Smooth muscle cell of the brain vasculature (primary cell): Measurements from ENCODE around the gene ASAP3.
"Not testable (repeated sequence)": the region's sequence is repeated elsewhere in the genome, so short reads cannot be mapped to it uniquely, and the experiment has no call there.

Source experiments
- DNase-seq: peaks from one replicate; pipeline ENCODE4 v3.0.0-alpha.2; 2012; ENCODE audit warnings: low read depth, low spot score

ASAP3 gene

DNA sequence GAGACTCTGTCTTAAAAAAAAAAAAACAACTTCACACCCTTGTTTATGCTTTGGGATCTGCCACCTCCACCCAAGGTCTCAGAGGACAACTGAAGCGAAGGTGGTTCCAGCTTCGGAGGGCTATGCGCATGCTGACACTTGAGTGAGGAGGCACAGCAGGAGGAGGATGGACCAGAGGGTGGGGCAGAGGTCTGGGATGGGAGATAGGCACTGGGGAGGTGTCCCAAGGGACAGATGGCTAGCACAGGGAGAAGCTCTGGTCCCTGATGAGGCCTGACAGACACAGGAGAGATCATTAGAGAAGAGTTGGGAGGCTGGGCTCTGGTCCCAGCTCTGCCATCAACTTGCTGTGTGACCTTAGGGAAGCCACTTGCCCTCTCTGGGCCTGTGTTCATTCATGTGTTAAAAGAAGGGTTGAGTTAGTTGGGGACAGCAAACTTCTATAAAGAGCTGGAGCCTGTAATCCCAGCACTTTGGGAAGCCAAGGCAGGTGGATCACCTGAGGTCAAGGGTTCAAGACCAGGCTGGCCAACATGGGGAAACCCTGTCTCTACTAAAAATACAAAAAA lies 30.2 kb upstream of the ASAP3 start:
- DNase-seq, result no peak

DNA sequence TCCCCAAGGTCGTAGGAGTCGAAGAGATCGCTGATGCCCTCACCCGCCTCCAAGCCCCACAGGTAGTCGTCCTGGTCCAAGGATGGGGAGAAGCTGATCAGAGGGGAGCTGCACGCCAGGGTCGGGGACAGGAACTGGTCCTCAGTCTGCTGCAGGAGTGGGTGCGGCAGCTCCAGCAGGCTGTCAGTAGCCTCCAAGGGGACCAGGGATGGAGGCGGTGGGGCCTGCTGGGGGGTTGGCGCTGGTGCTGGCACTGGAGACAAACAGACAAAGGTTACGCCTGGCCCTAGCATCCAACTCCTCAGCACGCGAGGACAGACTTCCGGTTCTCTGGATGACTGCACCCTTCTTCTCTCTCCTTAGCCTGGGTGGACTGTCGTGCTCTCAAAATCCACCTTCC lies 25.9 kb upstream of the ASAP3 start:
- no peak for DNase-seq

DNA sequence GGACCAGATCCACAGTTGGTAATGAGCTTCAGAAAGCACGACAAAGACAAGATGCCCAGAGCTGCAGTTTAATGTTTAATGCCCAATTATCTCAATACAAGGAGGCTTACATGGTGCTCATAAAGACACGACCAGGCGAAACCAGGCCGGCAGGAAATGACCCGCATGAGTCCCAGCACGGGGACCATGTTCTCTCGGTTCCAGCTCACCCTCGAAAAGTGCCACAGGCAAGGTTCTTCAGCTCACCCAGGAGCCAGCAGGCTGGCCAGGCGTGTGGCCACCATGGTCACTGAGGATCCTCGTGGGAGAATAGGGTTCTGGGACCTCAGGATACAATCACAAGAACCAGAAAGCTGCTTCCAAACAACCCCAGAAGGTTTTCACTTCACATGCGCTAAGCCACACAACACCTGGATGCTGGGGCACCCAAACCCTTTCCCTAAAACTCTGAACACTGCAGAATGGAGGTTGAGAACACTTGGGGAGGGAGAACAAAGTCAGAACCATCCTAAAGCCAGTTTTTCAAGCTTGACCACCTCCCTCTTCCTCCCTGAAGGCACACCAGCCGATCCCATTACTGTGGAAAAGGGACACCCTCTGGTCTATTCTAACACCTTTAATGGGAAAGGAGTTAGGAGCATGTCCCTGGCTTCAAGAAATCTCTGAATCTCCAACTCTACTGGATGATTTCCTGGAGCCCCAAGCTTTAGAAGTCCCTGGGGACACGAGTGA lies 22.6 kb upstream of the ASAP3 start:
- DNase-seq, result no peak

DNA sequence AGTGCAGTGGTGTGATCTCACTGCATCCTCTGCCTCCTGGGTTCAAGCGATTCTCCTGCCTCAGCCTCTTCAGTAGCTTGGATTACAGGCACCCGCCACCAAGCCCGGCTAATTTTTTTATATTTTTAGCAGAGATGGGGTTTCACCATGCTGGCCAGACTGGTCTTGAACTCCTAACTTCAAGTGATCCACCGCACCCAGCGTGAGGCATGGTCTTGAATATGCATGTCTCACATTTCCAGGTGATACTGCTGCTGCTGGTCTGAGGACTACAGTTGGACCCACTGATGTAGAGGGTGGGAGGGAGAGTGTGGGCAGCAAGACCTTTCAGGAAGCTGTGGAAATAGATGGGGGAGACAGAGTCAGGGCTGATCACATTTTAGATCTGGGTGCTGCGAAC lies 21.9 kb upstream of the ASAP3 start:
- no peak for DNase-seq

DNA sequence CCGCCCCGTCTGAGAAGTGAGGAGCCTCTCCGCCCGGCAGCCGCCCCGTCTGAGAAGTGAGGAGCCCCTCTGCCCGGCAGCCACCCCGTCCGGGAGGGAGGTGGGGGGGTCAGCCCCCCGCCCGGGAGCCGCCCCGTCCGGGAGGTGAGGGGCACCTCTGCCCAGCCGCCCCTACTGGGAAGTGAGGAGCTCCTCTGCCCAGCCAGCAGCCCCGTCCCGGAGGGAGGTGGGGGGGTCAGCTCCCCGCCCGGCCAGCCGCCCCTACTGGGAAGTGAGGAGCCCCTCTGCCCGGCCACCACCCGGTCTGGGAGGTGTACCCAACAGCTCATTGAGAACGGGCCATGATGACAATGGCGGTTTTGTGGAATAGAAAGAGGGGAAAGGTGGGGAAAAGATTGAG lies 20.2 kb upstream of the ASAP3 start:
- DNase-seq, result not testable (repeated sequence)

DNA sequence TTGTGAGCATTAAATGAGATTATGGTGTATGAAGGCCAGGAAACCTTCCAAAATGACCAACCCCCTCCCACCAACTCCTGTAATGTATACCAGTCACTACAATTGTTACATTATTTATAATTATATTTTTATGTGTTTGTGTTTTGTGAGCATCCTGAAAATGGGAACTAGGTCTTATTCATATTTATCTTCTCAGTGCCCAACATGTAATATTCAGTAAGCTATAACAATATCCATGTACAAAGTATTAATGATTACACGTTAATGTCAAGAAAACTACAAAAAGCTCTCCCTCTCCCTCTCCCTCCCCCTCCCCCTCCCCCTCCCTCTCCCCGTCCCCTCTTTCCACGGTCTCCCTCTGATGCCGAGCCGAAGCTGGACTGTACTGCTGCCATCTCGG lies 19.0 kb upstream of the ASAP3 start:
- no peak for DNase-seq

DNA sequence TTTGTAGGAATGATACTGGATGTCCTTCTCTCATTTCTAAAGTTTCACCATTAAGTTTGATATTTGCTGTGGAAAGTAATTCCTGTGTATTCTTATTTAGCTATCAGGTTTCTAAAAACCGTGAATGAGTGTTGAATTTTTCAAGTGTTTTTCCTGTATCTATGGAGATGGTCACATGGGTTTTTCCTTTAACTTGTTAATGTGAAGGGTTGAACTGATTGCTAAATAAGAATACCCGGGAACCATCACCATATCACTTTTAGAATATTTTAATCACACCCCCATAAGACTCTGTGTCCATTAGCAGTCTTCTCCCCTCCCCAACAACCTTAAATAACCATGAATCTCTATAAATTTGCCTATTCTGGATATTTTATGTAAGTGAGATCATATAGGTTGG lies 16.5 kb upstream of the ASAP3 start:
- DNase-seq, result no peak

DNA sequence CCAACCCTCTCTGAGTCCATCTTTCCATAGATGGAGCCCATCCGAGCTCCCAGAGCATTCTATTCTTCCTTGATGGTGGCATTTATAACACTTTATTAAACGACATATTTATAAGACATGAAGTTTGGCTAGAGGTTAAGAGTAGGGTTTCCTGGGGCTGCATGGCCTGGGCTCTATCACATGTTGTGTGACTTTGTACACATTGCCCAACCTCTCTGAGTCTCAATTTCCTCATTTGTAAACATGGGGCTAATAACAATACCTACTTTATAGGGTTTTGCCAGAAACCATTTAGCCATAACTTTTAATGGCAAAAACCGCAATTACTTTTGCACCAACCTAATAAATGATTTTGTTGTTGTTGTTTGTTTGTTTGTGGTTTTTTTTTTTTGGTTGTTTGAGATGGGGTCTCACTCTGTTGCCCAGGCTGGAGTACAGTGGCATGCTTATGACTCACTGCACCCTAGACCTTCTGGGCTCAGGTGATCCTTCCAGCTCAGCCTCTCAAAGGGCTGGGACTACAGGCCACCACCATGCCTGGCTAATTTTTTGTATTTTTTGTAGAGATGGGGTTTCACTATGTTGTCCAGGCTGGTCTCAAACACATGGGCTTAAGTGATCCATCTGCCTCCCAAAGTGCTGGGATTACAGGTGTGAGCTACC lies 13.9 kb upstream of the ASAP3 start:
- no peak for DNase-seq

DNA sequence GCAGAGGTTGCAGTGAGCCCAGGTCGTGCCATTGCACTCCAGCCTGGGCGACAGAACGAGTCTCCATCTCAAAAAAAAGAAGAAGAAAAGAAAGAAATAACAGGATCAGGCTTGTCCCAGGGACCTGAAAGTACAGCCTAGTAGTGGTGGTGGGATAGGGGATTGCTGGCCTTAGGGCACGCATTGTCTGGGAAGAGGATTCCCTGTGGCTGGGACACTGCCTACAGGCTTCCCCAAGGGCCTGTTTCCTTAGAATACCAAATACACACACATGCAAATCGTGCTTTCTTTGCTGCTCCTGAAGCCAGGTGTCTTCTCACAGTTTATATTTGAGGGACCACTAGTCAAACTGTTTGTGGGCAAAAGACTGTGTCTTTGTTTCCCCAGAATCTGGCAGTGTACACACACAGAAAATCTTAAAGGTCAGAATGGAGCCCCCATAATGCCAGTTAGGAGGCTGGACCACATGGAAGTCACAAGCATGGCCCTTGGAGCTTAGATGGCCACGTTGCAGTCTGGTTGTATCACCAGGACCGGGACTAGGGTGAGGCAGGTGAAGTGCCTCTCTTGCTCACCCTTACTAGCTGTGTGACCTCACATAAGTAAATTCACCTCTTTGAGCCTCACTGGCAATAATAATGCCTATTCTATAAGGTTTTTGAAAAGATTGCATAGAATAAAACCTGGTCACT lies 12.7 kb upstream of the ASAP3 start:
- no peak for DNase-seq

DNA sequence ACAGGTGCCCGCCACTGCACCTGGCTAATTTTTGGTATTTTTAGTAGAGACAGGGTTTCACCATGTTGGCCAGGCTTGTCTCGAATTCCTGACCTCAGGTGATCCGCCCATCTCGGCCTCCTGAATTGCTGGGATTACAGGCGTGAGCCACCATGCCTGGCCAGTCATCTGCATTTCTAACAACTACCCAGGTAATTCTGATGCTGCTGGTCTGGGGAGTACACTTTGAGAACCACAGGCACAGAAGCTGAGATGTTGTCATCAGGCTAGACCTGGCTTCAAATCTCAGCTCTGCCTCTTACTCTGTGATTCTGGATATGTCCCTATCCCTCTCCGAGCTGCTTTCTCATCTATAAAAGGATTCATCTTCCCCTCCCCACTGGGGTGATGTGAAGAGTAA lies 10.9 kb upstream of the ASAP3 start:
- not testable (repeated sequence) for DNase-seq

DNA sequence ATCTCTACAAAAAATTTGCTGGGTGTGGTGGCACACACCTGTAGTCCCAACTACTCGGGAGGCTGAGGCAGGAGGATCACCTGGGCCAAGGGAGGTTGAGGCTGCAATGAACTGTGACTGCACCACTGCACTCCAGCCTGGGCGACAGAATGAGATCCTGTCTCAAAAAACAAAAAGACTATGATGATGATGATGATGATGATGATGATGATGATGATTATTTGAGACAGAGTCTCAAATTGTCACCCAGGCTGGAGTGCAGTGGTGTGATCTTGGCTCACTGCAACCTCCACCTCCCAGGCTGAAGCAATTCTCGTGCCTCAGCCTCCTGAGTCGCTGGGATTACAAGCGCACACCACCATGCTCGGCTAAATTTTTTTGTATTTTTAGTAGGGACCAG lies 8.8 kb upstream of the ASAP3 start:
- not testable (repeated sequence) for DNase-seq

DNA sequence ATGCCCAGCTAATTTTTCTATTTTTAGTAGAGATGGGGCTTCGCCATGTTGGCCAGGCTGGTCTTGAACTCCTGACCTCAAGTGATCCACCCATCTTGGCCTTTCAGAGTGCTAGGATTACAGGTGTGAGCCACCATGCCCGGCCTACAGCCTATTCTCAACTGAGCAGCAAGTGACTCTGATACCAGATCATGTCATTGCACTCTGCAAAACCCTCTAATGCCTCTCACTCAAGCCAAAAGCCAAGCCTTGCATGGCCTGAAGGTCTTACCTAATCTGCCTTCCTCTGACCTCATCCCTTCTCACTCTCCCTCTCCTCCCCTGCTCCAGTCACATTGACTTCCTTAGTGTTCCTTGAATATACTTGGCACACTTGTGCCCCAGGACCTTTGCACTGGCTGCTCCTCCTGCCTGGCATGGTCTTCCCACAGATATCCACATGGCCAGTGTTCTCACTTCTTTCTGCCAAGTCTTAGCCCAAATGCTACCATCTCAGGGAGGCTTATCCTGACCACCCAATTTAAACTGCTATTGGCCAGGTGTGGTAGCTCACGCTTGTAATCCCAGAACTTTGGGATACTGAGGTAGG lies 8.2 kb upstream of the ASAP3 start:
- DNase-seq, result no peak

DNA sequence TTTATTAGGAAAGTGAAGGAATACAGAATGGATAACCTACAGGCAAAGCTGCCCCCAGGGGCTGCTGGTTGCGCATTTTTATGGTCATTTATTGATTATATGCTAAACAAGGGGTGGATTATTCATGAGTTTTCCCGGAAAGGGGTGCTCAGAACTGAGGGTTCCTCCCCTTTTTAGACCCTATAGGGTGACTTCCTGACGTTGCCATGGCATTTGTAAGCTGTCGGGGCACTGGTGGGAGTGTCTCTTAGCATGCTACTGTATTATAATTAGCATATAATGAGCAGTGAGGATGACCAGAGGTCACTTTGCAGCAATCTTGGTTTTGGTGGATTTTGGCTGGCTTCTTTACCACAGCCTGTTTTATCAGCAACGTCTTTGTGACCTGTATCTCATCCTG lies 5.9 kb upstream of the ASAP3 start:
- DNase-seq, result no peak

DNA sequence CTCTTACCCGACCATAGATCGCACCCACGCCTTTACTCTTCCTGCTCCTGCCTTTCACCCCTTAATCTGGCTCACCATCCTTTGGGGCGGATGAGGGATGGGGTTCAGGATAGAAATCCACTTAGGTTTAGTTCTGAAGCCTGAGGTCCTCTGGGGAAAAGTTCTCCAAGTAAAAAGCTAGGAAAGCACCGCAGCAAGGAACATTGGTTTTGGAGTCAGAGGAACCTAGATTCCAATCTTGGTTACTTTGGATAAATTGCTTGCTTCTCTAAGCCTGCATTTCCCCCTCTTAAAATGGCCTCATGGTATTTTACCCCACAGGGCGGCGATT lies 988 bp upstream of the ASAP3 start:
- DNase-seq, result no peak

DNA sequence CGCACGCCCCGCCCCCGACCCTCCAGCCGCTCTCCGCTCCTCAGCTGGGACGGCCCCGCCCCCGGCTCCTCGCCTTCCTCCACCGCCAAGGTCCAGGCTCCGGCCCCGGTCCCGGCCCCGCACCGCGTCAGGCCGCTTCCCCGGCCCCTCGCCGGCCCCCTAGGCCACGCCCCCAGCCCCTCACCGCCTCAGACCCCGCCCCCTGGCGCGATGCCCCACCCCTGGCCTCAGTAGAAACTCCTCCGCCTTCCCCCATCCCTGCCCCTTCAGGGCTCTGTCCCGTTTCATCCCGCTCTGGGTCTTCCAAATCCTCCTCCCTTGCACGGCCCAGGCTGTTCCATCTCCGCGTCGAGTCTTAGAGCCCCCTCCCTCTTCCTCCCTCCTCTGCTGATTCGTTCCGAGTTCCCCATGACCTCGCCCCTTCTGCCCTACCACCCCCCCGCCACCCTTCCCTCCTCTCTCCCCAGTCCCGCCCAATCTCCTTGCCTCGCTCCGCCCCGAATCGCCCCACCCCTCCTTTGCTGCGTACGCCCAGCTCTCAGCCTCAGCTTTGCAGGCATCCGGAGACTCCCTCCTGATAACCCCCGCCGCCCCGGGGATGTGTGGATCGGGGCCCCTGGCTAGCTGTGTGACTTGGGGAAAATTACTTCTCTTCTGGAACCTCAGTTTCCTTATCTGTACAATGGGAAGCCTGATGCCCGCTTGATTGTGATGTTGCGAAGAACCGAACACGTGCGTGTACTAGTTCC lies 448 bp upstream of the ASAP3 start:
- no peak for DNase-seq

DNA sequence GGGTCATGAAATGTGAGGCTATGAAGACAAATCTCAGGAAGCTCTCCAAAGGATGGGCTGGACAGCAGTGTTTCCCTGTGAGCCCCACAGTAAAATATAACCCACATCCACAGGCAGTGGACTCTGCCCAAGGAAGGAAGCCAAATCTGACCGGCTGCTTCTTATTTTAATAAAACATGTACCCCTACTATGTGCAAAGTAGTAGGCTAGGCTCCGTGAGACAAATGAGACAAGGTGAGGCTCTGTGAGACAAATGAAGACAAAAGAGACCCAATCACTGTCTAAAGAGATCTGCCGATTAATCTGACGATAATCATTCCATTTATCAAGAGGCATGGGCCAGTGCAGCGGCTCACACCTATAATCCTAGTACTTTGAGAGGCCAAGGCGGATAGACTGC lies 2.1 kb downstream of the ASAP3 start:
- no peak for DNase-seq

DNA sequence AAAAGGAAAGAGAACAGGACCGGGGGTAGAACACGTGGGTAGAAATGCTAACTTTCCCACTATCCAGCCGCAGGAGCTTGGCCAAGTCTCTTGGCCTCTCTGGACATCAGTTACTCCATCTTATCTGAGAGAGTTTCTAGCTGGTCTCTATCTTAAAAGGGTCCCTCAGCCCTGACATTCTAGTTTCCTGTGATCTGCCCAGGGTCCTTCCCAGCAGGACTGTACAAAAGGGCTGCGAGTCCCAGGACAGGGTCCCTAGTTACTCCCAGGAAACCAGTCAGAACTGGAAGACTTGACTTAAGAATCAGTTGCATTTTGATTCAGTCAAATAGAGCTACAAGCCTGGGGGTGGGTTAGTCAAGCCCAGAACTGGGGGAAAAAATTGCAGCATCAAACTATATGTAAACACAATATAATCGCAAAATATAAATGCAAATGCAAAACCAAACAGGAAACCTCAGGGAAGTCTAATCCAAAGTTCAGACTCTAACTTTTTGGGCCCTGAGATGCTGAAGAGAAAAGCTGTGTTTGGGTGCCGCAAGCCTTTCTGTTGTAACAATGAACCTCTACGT lies 2.9 kb downstream of the ASAP3 start:
- no peak for DNase-seq

DNA sequence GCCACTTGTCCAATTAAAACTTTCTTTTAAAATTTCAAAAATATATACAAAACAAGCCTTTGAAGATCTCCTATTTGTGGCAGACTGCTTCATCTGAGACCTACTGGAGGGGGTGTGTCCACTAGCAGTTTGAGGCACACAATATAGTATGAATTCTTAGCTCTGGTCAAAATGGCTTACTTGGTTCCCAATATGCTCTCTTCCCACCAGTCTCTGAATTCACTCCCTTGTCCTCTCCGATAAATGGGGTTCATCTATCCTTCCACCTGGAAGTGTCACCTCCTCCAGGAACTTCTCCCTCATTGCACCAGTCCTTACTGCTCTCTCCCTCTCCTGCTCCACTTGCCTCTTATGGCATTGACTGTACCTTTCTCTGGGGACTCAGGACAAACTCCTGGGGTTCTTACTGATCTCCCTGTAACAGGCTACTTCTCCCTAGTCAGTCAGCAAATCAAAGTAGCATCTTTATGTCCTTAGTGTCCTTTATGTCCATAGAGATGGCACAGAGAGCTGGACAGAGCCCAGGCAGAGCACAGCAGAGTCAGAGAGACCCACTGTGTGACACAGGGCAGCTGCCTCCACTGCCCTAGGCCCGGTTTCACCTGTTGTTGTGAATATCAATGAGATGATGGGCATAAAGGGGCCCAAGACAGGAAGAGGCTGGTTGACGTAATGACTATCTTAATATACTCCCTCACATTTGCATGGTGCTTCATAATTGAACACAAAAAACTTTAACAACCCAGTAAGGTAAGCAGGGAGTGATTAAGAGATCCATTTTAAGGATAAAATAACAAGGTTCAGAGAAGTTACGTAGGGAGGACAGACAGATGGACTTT lies 3.6 kb downstream of the ASAP3 start:
- no peak for DNase-seq

DNA sequence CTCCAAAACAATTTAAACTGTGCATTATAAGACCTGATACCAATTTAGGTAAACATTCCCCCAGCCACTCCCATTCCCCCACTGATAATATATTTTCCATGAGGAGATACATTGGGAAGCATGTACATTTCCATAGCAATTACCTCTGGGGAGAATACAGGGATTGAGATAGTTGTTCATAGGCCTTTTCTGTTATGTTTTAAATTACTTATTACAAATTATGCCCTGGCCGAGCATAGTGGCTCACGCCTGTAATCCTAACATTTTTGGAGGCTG lies 4.4 kb downstream of the ASAP3 start:
- no peak for DNase-seq

DNA sequence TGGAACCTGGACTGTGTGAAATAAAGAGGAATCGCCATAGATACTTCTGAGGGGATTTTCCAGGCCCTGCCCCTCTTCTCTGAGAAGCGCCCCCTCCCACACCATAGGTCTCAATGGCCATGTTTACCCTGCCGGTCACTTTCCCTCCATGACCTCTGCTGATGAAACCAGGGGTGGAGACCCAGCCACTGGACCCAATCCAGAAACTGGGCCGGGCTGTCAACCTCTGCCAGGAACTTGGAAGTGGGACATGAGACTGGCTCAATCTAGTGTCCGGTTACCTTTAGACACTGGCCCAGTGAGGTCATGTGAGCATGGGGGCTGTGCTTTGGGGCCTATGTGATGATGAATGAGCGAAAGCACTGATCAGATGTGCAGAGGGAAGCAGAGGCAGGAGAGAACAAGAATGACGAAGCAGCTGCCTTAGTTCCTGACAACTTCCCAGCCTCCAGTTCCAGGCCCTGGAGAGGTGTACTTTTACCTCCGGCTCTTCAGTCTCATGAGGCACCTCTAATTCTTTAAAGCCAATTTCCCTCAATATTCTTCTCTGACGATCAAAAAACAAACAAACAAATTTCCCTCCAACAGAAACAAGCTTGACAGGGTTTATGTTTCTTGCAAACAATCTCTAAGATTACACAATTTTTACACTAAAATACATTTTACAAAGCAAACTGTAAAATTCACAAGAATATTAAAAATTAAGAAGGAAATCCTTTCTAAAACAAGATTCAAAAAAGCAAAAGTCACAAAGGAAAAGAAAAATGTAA lies 4.9 kb downstream of the ASAP3 start:
- DNase-seq, result no peak
